B cell (primary cell): Measurements from ENCODE around the gene PILRB.

Source experiments
- CTCF ChIP-seq: fragments of 200-600 bp; IDR thresholded peaks from one replicate; pipeline ENCODE4 v1.8.0; 2022; ENCODE audit warnings: antibody characterized with exemption, mild to moderate bottlenecking
- EZH2 ChIP-seq: IDR thresholded peaks from 2 replicates; pipeline ENCODE4 v1.6.1; 2012; ENCODE audit warnings: borderline replicate concordance, low read depth, mild to moderate bottlenecking, moderate library complexity, low read length; ENCODE audit not compliant: insufficient read depth, poor library complexity, severe bottlenecking

GRCh38 chr7:100406767-100407166, 48.9 kb downstream of the PILRB start:
- TF ChIP-seq CTCF (no peak), EZH2 (no peak)
